GM21737 (cell line): Measurements from ENCODE around the gene CCDC116.
A peak's percentile ranks its signal among the peaks of the same experiment; 100 is the strongest.
"Not testable (repeated sequence)": the region's sequence is repeated elsewhere in the genome, so short reads cannot be mapped to it uniquely, and the experiment has no call there.

Source experiments
- ATAC-seq: cut with Tn5 transposase; IDR thresholded peaks from one replicate; pipeline ENCODE4 v1.9.1; 2021; ENCODE audit warnings: mild to moderate bottlenecking, moderate library complexity; ENCODE audit not compliant: unreplicated experiment

CCDC116 gene

DNA sequence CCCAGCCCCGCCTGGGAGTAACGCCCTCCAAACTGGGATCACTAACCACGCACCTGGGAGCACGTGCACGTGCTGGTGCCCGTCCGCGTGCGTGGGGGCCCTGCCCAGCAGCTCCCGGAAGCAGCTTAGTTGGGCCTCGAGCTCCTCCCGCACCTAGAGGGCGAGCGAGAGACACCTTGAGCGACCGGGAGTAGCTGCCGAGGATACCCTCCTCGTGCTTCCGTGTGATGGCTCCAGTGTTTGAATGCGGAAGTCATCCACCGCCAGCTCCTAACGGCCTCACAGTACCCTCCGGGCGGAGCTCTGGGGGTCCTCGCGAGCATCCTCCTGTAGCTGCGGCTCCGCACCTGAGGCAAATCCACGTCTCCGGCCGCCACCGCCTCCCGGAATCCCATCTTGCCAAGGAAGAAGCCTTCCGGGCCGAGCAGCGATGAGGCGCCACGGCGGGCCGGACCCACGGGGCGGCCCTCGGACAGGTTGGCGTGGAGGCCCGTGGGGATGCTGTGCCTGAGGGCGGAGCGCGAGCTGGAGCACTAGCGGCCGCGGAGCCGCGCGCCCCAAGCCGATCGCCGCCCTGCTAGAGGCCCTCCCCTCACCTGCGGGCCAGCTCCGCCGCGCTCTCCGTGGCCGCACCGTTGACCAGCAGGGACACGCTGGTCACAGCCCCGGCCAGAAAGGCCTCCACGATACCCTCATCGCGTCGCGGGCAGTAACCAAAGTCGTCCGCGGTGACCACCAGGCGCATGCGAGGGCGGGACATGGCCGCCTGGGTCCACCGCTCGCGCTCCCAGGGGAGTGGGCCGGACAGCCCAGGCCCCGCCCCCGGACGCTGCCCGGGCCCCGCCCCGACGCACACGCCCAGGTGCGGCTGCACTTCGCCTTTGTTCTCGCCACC is 3.1 kb upstream of the CCDC116 start, which contains the start of gene YDJC:
Gene YDJC, minus strand, starts transcription at position 768 of the 895 bp plus-strand sequence. Its CDS starts 8 bp downstream, at position 760.
- peak; percentile 79 for ATAC-seq

GRCh38 chr22:21631025-21631424 is 1.5 kb upstream of the CCDC116 start:
- ATAC-seq: no peak

- no peak for ATAC-seq
These were observed 371 bp downstream of the CCDC116 start for GRCh38 chr22:21632931-21633330.

DNA sequence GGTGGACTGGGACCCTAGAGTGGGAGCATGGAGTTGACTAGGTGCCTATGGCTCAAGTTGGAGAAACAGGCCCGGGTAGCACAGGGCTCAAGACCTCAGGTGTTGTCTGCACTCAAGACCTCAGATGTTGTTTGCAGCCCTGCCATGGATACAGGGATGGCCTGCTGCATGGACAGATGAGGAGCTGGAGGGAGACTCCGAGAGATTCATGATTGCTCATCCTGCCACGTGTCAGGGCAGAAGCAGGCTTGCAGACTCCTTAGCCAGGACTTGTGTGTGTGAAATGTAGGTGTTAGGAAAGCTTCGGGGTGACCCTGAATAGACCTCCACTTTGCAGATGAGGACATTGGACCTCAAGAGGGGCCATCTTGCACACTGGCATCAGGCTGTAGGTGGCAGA is 921 bp downstream of the CCDC116 start:
- ATAC-seq: no peak

DNA sequence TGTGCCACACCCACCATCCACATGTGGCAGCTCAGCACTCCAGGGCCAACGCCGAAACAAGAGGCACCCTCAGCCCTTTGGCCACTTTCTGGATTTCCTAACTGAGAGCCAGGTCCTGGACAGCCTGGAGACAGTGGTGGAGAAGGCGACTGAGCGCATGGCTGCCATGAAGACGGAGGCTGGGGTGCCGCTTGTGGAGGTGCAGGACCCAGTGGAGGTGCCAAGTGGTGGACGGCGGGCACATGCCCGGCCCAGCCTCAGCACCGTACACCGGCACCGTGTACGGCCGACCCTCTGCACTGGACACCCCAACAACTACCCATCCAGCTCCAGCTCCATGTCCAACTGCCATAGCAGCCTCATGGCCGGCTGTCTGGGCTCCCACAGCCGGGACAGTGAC is 1.5 kb downstream of the CCDC116 start:
- no peak for ATAC-seq

GRCh38 chr22:21634844-21635243 is 2.3 kb downstream of the CCDC116 start:
- no peak for ATAC-seq

DNA sequence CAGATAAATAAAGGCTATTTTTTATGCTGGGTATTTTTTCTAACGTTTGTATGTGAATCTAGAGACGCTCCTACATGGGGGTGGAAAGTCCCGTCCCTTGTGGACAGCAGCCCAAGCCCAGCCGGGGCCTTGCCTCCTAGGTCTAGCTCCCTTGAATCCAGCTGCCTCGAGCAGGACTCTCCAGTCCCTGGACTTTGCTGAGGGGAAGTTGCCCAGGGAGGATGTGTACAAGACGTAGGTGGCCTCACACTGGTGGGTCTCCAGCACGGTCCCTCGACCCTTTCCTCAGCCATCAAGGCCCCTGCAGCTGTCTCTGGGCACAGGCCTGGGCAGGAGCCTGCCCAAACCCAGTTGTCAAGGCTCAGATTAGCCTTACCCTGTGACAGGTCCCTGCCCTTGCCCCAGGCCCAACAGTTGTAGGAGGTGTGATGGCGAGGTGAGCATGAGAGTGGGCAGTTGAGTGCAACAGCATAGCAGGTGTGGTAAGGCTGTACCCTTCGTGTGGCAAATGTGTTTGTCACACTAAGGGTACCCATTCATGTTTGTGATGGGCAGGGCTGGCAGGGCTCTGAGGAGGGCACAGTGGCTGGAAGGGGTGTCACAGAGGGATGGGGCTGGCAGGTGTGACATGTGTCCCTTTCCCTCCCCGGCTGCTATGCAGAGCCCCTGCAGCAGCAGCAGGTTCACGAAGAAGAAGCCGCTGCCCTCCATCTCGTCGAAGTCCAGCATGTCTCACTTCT is 3.4 kb downstream of the CCDC116 start:
- no peak for ATAC-seq

DNA sequence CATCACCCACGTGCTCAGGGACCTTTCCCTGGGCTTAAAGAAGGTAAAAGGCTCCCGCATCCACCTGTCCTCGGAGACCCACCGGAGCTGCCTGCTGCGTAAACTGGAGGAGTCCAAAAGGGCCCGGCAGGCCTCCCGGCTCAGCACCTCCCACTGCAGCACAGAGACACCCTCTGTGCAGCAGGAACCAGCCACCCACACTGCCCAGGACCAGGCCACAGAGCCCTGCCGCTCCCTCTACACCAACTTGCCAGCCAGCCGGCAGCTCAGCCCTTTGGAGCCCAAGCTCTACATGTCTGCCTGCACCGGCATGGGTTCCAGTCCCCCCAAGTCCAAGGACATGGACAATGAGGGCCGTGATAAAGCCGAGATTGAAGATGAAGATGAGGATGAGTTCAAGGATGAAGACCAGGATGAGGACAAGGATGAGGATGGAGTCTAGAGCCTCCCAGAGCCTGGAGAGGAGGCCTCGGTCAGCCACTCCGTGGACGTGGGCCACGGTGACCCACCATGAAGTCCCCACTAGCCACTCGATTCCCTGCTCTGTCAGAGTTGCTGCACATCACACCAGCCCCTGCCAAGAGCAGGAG is 4.2 kb downstream of the CCDC116 start:
- no peak for ATAC-seq

DNA sequence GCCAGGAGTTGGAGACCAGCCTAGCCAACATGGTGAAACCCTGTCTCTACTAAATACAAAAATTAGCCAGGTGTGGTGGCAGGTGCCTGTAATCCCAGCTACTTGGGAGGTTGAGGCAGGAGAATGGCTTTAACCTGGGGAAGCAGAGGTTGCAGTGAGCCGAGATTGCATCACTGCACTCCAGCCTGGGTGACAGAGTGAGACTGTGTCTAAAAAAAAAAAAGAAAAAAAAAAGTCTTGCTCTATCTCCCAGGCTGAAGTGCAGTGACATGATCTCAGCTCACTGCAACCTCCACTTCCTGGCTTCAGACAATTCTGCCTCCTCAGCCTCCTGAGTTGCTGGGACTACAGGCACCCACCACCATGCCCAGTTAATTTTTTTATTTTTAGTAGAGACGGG is 4.9 kb downstream of the CCDC116 start:
- ATAC-seq: not testable (repeated sequence)

GRCh38 chr22:21639359-21639758 is 6.8 kb downstream of the CCDC116 start:
- ATAC-seq: no peak

GRCh38 chr22:21640810-21641209 is 8.2 kb downstream of the CCDC116 start:
- no peak for ATAC-seq

DNA sequence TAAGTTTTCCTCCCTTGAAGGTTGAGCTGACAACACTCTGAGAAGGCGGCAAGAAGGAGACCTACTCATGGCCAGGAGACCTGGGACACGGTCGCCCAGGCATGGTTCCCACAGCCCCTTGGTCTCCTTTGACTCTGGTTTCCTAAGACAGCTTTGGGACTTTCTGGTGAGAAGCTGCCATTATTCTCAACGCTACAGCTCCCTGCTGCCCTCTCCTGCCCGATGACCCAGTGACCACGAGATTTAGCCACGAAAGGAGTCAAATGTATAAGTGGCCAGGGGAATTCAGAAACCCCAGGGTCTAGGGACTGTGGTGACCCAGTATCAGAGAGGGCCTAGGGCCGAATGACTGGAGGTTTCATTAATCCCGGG is 8.8 kb downstream of the CCDC116 start:
- ATAC-seq: peak; percentile 1

DNA sequence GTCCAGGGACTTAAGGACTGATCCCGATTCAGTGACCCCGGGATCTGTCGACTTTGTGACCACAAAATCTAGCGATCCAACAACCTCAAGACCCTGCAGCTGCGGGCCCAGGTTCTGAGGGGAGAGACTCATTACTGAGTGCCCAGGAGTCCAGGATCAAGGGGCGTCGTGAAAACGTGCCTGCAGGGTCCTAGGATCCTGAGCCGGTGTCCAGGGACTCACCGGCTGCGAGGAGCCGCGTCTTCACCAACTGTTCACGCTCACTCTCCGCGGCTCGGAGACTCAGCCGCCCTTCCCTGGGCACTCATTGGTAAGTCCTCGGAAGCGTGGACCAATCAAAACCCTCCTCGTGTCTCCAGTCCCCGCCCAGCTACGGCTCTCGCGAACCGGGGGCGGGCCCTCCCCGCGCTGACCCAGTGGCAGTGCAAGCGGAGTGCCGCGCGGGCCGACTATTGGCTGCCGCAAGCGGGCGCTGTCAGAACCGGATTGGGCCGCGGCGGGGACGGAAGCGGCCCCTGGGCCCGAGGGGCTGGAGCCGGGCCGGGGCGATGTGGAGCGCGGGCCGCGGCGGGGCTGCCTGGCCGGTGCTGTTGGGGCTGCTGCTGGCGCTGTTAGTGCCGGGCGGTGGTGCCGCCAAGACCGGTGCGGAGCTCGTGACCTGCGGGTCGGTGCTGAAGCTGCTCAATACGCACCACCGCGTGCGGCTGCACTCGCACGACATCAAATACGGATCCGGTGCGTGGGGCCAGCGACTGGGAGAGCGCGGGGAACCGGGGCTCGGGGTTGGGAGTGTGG is 9.4 kb downstream of the CCDC116 start, which contains the start of gene SDF2L1:
Gene SDF2L1, plus strand, starts transcription at position 514 of the 795 bp plus-strand sequence. Its CDS starts 35 bp downstream, at position 549.
- ATAC-seq: peak; percentile 91

- ATAC-seq: no peak
These were observed 10.3 kb downstream of the CCDC116 start for GRCh38 chr22:21642584-21643448.

GRCh38 chr22:21643533-21644357 is 11.2 kb downstream of the CCDC116 start:
- ATAC-seq: no peak

DNA sequence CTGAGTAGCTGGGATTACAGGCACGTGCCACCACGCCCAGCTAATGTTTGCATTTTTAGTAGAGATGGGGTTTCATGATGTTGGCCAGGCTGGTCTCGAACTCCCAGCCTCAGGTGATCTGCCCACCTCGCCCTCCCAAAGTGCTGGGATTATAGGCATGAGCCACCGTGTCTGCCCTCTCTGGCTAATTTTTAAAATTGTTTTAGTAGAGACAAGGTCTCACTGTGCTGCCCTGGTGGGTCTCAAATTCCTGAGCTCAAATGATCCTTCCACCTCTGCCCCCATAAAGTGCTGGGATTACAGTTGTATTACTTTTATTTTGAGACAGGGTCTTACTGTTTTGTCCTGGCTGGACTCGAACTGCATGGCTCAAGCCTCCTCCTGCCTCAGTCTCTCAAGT is 13.0 kb downstream of the CCDC116 start:
- ATAC-seq: not testable (repeated sequence)

- ATAC-seq: no peak
These were observed 14.3 kb downstream of the CCDC116 start for GRCh38 chr22:21646608-21647590.

- ATAC-seq: no peak
These were observed 17.7 kb downstream of the CCDC116 start for GRCh38 chr22:21650280-21650679.
